ENCODE measurements around the gene NECTIN1.

The NECTIN1 gene

GRCh38 chr11:119755356-119756071 is 26.5 kb upstream of the NECTIN1 start:
- no peaks in the 10 kb centered on the region for H3K9me3 ChIP-seq
- H3K4me3 ChIP-seq: no peak overlapping the region
- no peaks in the 10 kb centered on the region for H3K36me3 ChIP-seq
- no peak overlapping the region for H3K9ac ChIP-seq
- TF ChIP-seq Cebpa-rat (IDR thresholded peaks at IDR 0.05): no peak
- peaks cover 11% of the 10 kb centered on the region for H3K4me1 ChIP-seq
- H3K4me2 ChIP-seq: no peak overlapping the region
- H3K27ac ChIP-seq: no peak overlapping the region
- no peaks in the 10 kb centered on the region for H3K27me3 ChIP-seq
- no peaks in the 10 kb centered on the region for H4K20me1 ChIP-seq

- Histone ChIP-seq H3K4me3 (no peak overlapping the region), H3K4me1 (peaks cover 11% of the 10 kb centered on the region), H4K20me1 (no peaks in the 10 kb centered on the region), H3K27me3 (no peaks in the 10 kb centered on the region), H3K36me3 (no peaks in the 10 kb centered on the region), H3K9me3 (no peaks in the 10 kb centered on the region), H3K4me2 (no peak overlapping the region), H3K27ac (no peak overlapping the region), H3K9ac (no peak overlapping the region)
- TF ChIP-seq Cebpa-rat (IDR thresholded peaks at IDR 0.05): no peak
Measured at GRCh38 chr11:119754656-119755355, 25.8 kb upstream of the NECTIN1 start.

GRCh38 chr11:119754199-119754598 is 25.2 kb upstream of the NECTIN1 start:
- Histone ChIP-seq H4K20me1 (no peaks in the 10 kb centered on the region), H3K9ac (no peak overlapping the region), H3K27ac (no peak overlapping the region), H3K27me3 (no peaks in the 10 kb centered on the region), H3K4me2 (no peak overlapping the region), H3K4me3 (no peak overlapping the region), H3K4me1 (peaks cover 11% of the 10 kb centered on the region), H3K9me3 (no peaks in the 10 kb centered on the region), H3K36me3 (no peaks in the 10 kb centered on the region)
- TF ChIP-seq Cebpa-rat (IDR thresholded peaks at IDR 0.05): no peak

- H3K9me3 ChIP-seq: no peaks in the 10 kb centered on the region
- no peak overlapping the region for H3K27ac ChIP-seq
- H3K36me3 ChIP-seq: no peaks in the 10 kb centered on the region
- no peak overlapping the region for H3K9ac ChIP-seq
- H4K20me1 ChIP-seq: no peaks in the 10 kb centered on the region
- H3K4me3 ChIP-seq: no peak overlapping the region
- H3K27me3 ChIP-seq: no peaks in the 10 kb centered on the region
- H3K4me1 ChIP-seq: peaks cover 17% of the 10 kb centered on the region
- H3K4me2 ChIP-seq: no peak overlapping the region
- TF ChIP-seq Cebpa-rat (IDR thresholded peaks at IDR 0.05): no peak
Measured at GRCh38 chr11:119752946-119753345, 23.9 kb upstream of the NECTIN1 start.

DNA sequence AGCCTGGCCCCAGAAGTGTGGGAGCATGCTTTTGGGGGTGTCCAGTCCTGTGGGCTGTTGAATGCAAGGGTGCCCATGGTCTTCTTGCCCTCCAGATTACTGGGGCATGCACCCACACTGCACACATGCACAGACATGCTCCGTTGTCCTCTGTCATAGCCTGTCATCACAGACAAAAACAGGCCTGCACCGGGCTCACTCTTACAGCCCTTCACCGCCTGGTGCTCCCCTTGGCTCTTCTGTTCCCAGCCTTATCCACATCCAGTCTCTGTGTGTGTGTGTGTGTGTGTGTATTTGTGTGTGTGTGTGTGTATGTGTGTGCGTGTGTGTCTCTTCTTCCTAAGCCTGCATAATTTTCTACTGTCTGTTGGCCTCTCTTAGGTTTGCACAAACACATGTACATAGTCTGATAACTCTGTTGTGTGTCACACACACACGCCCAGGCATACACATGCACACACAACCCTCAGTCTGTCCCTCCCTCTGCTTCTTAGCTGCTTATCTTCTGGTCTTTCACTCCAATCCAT is 23.4 kb upstream of the NECTIN1 start:
- H3K4me3 ChIP-seq: no peak overlapping the region
- H3K9ac ChIP-seq: no peak overlapping the region
- no peaks in the 10 kb centered on the region for H4K20me1 ChIP-seq
- TF ChIP-seq Cebpa-rat (IDR thresholded peaks at IDR 0.05): no peak
- H3K36me3 ChIP-seq: no peaks in the 10 kb centered on the region
- H3K9me3 ChIP-seq: no peaks in the 10 kb centered on the region
- H3K27me3 ChIP-seq: no peaks in the 10 kb centered on the region
- no peak overlapping the region for H3K27ac ChIP-seq
- peaks cover 19% of the 10 kb centered on the region for H3K4me1 ChIP-seq
- H3K4me2 ChIP-seq: peak overlapping the region; percentile 34; the same call in 1 of the 2 replicates

DNA sequence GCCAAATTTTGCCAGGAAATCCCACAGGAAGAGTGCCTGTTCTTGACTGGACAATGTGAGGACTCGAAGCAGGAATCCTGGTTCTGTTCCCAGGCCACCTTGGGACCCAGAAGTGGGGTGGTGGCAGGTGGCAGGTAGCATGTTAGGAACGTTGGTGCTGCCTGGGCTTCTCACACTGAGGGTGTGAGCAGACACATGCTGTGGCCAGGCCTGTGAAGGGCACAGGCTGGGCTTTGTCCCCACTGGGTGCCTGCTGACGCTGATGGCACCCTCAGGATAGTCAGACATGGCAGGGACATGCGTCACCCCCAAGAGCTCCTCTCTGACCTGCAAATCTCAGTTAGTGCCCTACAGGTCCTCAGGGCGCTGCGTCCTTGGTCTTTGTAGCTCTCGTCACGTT is 21.1 kb upstream of the NECTIN1 start:
- no peak for TF ChIP-seq Cebpa-rat (IDR thresholded peaks at IDR 0.05)
- Histone ChIP-seq H3K36me3 (no peaks in the 10 kb centered on the region), H3K9me3 (no peaks in the 10 kb centered on the region), H3K9ac (no peak overlapping the region), H3K4me3 (no peak overlapping the region), H3K4me1 (peaks cover 19% of the 10 kb centered on the region), H3K4me2 (no peak overlapping the region), H3K27me3 (no peaks in the 10 kb centered on the region), H4K20me1 (no peaks in the 10 kb centered on the region), H3K27ac (no peak overlapping the region)

- H3K9me3 ChIP-seq: no peaks in the 10 kb centered on the region
- H3K4me1 ChIP-seq: peaks cover 19% of the 10 kb centered on the region
- H3K36me3 ChIP-seq: no peaks in the 10 kb centered on the region
- no peak for TF ChIP-seq Cebpa-rat (IDR thresholded peaks at IDR 0.05)
- H3K9ac ChIP-seq: no peak overlapping the region
- no peaks in the 10 kb centered on the region for H4K20me1 ChIP-seq
- H3K4me3 ChIP-seq: no peak overlapping the region
- H3K27me3 ChIP-seq: 0 out of 2 replicates have a peak, but pooled peaks cover 2% of the 10 kb centered on the region
- H3K4me2 ChIP-seq: no peak overlapping the region
- H3K27ac ChIP-seq: no peak overlapping the region
Measured at GRCh38 chr11:119749006-119749565, 20.1 kb upstream of the NECTIN1 start.

- Histone ChIP-seq H3K9me3 (no peaks in the 10 kb centered on the region), H3K36me3 (no peaks in the 10 kb centered on the region), H3K4me1 (peaks cover 19% of the 10 kb centered on the region), H3K4me2 (peak overlapping the region; percentile 4; the same call in 1 of the 2 replicates), H3K4me3 (no peak overlapping the region), H3K27me3 (peaks cover 9% of the 10 kb centered on the region), H3K27ac (no peak overlapping the region), H3K9ac (no peak overlapping the region), H4K20me1 (no peaks in the 10 kb centered on the region; the same call in 1 of the 2 replicates)
- no peak for TF ChIP-seq Cebpa-rat (IDR thresholded peaks at IDR 0.05)
Measured at GRCh38 chr11:119747868-119748660, 19.1 kb upstream of the NECTIN1 start.

GRCh38 chr11:119745776-119746535 is 17.0 kb upstream of the NECTIN1 start:
- Histone ChIP-seq H3K4me3 (no peak overlapping the region), H3K27me3 (peaks cover 29% of the 10 kb centered on the region), H3K9me3 (no peaks in the 10 kb centered on the region), H3K27ac (no peak overlapping the region), H3K36me3 (no peaks in the 10 kb centered on the region), H4K20me1 (no peaks in the 10 kb centered on the region; the same call in 1 of the 2 replicates), H3K4me1 (peaks cover 8% of the 10 kb centered on the region), H3K4me2 (no peak overlapping the region), H3K9ac (no peak overlapping the region)
- TF ChIP-seq Cebpa-rat (IDR thresholded peaks at IDR 0.05): no peak

Measured in BLaER1 (cell line).